Stomach (tissue), 4 donors: ENCODE measurements around the gene RANBP3.

Experiments used
- CTCF ChIP-seq, 7 experiments: fragments of 450-650 bp in 4 of 7; fragments of 200-600 bp in 3 of 7; sonication (generic) in 3 of 7; IDR thresholded peaks; one replicate each; pipeline ENCODE4 v1.5.1; 2016 to 2019; ENCODE audit warnings: antibody characterized with exemption in 7 of 7, control low read depth in 2 of 7, mild to moderate bottlenecking in 1 of 7
- EP300 ChIP-seq: sonication (generic); formaldehyde crosslinking; IDR thresholded peaks from one replicate; pipeline ENCODE4 v1.6.1; 2017; ENCODE audit warnings: antibody characterized with exemption
- POLR2A ChIP-seq, 4 donors: fragments of 450-650 bp; IDR thresholded peaks; one replicate each; pipeline ENCODE4 v1.6.1; 2016; ENCODE audit warnings: antibody characterized with exemption in 4 of 4, control low read depth in 2 of 4, mild to moderate bottlenecking in 1 of 4, moderate library complexity in 1 of 4
- POLR2AphosphoS5 ChIP-seq, 3 donors: sonication (generic); formaldehyde crosslinking; IDR thresholded peaks; one replicate each; pipeline ENCODE4 v1.6.1; 2016; ENCODE audit warnings: antibody characterized with exemption in 3 of 3

DNA sequence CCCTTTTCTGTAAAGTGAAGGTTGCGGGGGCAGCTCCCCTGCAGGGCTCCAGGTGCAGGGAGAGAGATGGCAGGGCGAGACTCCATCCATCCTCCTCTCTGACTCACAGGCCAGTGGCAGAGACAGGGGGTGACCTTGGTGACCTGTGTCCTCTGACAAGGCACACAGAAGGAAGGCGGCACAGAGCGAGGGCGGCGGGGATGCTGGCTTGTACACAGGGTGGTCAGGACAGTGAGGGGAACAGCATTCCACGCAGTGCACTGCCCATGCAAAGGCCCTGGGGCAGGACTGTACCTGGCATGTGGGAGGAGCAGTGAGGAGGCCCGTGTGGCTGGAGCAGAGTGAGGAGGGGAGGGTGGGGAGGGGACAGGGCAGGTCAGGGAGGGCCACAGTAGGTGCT, 82.0 kb downstream of the RANBP3 start:
- TF ChIP-seq CTCF (IDR thresholded peaks at IDR 0.05) (no peak), POLR2A (IDR thresholded peaks at IDR 0.05) (no peak), POLR2AphosphoS5 (IDR thresholded peaks at IDR 0.05) (no peak), EP300 (no peak)
